ENCODE results near the gene NTSR1. TPM values are rescaled to one million over a fixed set of nuclear protein-coding genes. Genes with fewer than 3 reads are reported as not detected.
A peak's percentile ranks its signal among the peaks of the same experiment; 100 is the strongest.

Gene NTSR1
- total RNA-seq, 1 experiment from 2014 or later, result 0.98 TPM

GRCh38 chr20:62795023-62795761 is 86.6 kb downstream of the NTSR1 start:
- Histone ChIP-seq H3K36me3 (ENCODE audit: low read depth) (0 out of 2 replicates have a peak, but pooled peaks cover 7% of the 10 kb centered on the region), H2AFZ (peak overlapping the region; percentile 95), H3K27me3 (ENCODE audit: insufficient read depth, low read depth) (no peaks in the 10 kb centered on the region), H3F3A (ENCODE audit: insufficient read depth, low read depth) (peaks cover 52% of the 10 kb centered on the region), H3K4me3 (peak overlapping the region; percentile 85), H3K9me3 (ENCODE audit: insufficient read depth, low read depth) (no peaks in the 10 kb centered on the region), H3K79me2 (ENCODE audit: low read depth) (peaks cover 11% of the 10 kb centered on the region), H3K27ac (peak overlapping the region; percentile 51), H4K20me1 (ENCODE audit: insufficient read depth) (peaks cover 12% of the 10 kb centered on the region), H3K9me2 (ENCODE audit: insufficient read depth) (no peaks in the 10 kb centered on the region), H3K4me2 (peak overlapping the region; percentile 80), H3K4me1 (replicated peaks; ENCODE audit: insufficient read depth) (peaks cover 29% of the 10 kb centered on the region)
- no peak for TF ChIP-seq CTCF (conservative IDR thresholded peaks at IDR 0.05)
- no peak for TF ChIP-seq EZH2 (IDR thresholded peaks at IDR 0.05; ENCODE audit: low read depth)
- DNase-seq, result peak; percentile 50 to 62
- intact Hi-C loops (cut with micrococcal nuclease; ENCODE audit: unreplicated experiment), result no loop called here
- BruUV-seq (replicated peaks), result no TSS peak
- CTCF ChIA-PET, result interaction anchor here (1.1 kb wide), 1 partner anchor 91 kb away, joined by 8 read pairs; no protein-coding TSS in a partner anchor
- POLR2A ChIA-PET (ENCODE audit: unreplicated experiment), result no interaction called here

- H2AFZ ChIP-seq, result no peak overlapping the region
- peaks cover 14% of the 10 kb centered on the region for H4K20me1 ChIP-seq (ENCODE audit: insufficient read depth)
- BruUV-seq (replicated peaks), result TSS peak; percentile 13
- peaks cover 11% of the 10 kb centered on the region for H3K79me2 ChIP-seq (ENCODE audit: low read depth)
- peaks cover 23% of the 10 kb centered on the region for H3K4me1 ChIP-seq (replicated peaks; ENCODE audit: insufficient read depth)
- no peaks in the 10 kb centered on the region for H3K9me3 ChIP-seq (ENCODE audit: insufficient read depth, low read depth)
- H3K4me2 ChIP-seq, result peak overlapping the region; percentile 94
- no peak for DNase-seq
- 0 out of 2 replicates have a peak, but pooled peaks cover 13% of the 10 kb centered on the region for H3K36me3 ChIP-seq (ENCODE audit: low read depth)
- POLR2A ChIA-PET (ENCODE audit: unreplicated experiment), result interaction anchor here (0.7 kb wide), 1 partner anchor 673 kb away, joined by 4 read pairs; no protein-coding TSS in a partner anchor
- no peaks in the 10 kb centered on the region for H3K9me2 ChIP-seq (ENCODE audit: insufficient read depth)
- no peaks in the 10 kb centered on the region for H3K27me3 ChIP-seq (ENCODE audit: insufficient read depth, low read depth)
- H3F3A ChIP-seq (ENCODE audit: insufficient read depth, low read depth), result peaks cover 60% of the 10 kb centered on the region
- H3K27ac ChIP-seq, result no peak overlapping the region
- CTCF ChIA-PET, result interaction anchor here (0.7 to 1.2 kb wide), 3 partner anchors 8 to 93 kb away, joined by 3 to 4 read pairs (median 3); no protein-coding TSS in a partner anchor
- intact Hi-C loops (cut with micrococcal nuclease; ENCODE audit: unreplicated experiment), result no loop called here
- peak overlapping the region; percentile 85 for H3K4me3 ChIP-seq
- TF ChIP-seq CTCF (conservative IDR thresholded peaks at IDR 0.05) (no peak), EZH2 (IDR thresholded peaks at IDR 0.05; ENCODE audit: low read depth) (no peak)
Observed at GRCh38 chr20:62796699-62797491, 88.3 kb downstream of the NTSR1 start.

GRCh38 chr20:62797671-62798532 is 89.3 kb downstream of the NTSR1 start:
- DNase-seq, result no peak
- peaks cover 52% of the 10 kb centered on the region for H3F3A ChIP-seq (ENCODE audit: insufficient read depth, low read depth)
- peaks cover 11% of the 10 kb centered on the region for H3K79me2 ChIP-seq (ENCODE audit: low read depth)
- H3K27me3 ChIP-seq (ENCODE audit: insufficient read depth, low read depth), result no peaks in the 10 kb centered on the region
- no peaks in the 10 kb centered on the region for H3K9me2 ChIP-seq (ENCODE audit: insufficient read depth)
- no peak for TF ChIP-seq CTCF (conservative IDR thresholded peaks at IDR 0.05)
- no peak for TF ChIP-seq EZH2 (IDR thresholded peaks at IDR 0.05; ENCODE audit: low read depth)
- H3K36me3 ChIP-seq (ENCODE audit: low read depth), result 0 out of 2 replicates have a peak, but pooled peaks cover 13% of the 10 kb centered on the region
- intact Hi-C loops (cut with micrococcal nuclease; ENCODE audit: unreplicated experiment), result no loop called here
- ChIA-PET POLR2A (ENCODE audit: unreplicated experiment) (no interaction called here), CTCF (interaction anchor here (0.7 kb wide), 1 partner anchor 22 kb away, joined by 4 read pairs; no protein-coding TSS in a partner anchor)
- no TSS peak for BruUV-seq (replicated peaks)
- no peaks in the 10 kb centered on the region for H3K9me3 ChIP-seq (ENCODE audit: insufficient read depth, low read depth)
- H4K20me1 ChIP-seq (ENCODE audit: insufficient read depth), result peaks cover 14% of the 10 kb centered on the region
- peak overlapping the region; percentile 94 for H3K4me2 ChIP-seq
- no peak overlapping the region for H2AFZ ChIP-seq
- no peak overlapping the region for H3K27ac ChIP-seq
- peaks cover 14% of the 10 kb centered on the region for H3K4me1 ChIP-seq (replicated peaks; ENCODE audit: insufficient read depth)
- H3K4me3 ChIP-seq, result no peak overlapping the region

Measured in PC-9 (cell line).